GM18907 (cell line): ENCODE data around the gene SNX9.
"Not testable (repeated sequence)": the region's sequence is repeated elsewhere in the genome, so short reads cannot be mapped to it uniquely, and the experiment has no call there.

ENCODE experiments used
- ATAC-seq: cut with Tn5 transposase; IDR thresholded peaks from one replicate; pipeline ENCODE4 v1.9.1; 2021; ENCODE audit warnings: mild to moderate bottlenecking, moderate library complexity; ENCODE audit not compliant: unreplicated experiment

Gene SNX9

DNA sequence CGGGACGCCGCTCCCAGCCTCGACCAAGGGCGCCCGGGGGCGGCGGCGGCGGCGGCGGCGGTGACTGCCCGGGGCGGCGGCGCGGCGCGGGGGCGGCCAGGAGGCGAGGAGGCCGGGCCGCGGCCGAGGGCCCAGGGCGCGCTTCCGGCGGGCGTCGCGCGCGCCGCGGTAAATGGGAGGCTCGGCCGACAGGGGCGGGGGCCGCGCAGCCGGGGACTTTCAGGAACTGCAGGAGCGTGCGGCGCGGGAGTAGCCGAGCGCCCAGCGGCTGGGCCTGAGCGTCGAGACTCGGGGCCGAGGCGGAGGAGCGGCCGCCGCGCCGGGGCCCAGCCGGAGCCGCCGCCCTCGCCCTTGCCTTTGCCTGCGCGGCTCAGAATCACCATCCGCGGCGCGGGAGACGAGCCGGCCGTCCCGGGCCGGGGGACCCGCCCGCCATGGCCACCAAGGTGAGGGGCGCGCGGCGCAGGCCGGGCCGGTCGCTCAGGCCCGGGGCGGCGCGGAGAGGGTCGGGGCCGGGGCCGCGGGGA, at the start of gene SNX9:
Gene SNX9 (plus strand): TSS at position 246 of the 527 bp plus-strand sequence. CDS start 189 bp downstream, at position 435.
- peak; percentile 72 for ATAC-seq

DNA sequence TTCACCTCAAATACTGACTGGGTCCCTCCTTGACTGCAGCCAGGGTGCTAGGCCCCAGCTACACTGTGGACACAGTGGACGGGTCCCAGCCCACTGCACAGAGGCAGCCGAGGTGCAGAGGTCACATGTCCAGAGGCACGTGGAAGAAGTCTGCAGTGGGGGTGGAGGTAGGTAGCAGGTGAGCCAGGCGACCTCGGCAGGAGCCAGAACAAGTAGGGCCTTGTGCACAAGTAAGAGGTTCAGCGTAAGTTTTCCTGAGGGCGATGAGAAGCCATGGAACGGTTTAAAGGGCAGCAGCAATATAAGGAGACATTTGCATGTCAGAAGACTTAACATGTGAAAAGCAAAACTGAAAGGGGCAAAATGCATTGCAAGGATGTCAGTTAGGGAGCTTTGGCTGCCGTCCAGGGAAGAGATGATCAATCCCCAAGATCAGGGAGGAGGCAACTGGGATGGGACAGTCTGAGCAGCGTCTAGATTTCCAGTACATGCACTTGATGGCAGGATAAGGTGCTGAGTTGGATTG, 49.7 kb upstream of the SNX9 start:
- no peak for ATAC-seq

DNA sequence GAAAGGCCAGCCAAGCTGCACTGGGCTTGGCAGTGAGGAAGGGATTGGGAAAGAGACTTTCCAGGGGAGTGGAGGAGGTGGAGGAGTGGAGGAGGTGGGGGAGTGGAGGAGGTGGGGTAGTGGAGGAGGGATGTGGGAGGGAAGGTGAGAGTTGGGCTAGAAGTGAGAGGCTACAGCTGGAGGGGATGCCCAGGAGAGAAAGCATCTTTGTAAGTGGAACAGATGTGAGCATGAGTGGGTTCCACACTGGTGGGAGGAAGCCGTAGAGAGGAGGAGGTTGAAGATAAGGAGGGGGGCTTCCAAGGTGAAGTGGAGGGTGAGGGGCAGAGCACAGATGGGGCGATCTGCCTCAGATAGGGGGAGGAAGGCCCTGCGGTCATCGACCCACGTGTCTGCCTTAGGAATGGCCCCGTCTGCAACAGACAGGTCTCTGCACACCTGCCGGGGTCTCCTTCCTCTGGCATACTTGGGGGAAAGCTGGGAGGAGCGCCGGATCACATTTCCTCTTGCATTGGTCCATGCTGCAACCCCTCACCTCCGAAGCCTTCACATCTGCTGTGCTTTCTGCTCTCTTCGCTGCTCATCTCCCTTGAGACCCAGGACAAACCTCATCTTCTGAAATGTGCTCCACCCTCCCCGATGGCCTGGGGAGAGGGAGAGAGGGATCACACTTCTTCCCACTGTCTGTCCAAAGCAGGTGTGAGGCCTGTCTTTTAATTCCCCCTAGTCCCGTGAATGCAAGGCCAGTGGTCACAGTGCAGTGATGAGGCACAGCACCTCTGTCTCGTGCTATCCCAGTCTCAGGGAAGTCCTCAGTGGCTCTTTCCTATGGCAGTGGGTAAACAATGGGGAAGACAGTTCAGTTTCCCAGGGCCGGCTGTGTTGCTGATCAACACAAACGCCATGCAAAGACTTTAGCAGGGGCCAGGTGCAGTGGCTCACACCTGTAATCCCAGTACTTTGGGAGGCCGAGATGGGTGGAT, 48.6 kb upstream of the SNX9 start:
- no peak for ATAC-seq

DNA sequence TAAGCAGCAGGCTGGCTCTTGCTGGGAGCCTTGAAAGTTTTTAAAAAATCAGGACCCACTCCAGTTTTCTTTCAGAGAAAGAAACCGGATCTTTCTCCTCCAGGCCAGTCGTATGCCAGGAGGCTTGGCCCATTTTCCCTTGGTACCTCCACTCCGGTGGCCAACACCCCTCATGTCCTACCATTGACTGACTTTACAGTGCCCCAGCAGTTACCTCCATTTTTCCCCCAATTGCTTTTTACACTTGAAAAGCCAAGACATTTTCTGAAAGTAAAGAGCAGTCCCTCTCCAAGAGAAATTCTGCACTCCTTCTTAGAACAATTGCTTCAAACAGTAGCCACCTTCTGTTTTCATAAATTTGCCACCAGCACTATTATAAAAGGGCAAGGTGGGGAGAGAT, 47.7 kb upstream of the SNX9 start:
- ATAC-seq: no peak

DNA sequence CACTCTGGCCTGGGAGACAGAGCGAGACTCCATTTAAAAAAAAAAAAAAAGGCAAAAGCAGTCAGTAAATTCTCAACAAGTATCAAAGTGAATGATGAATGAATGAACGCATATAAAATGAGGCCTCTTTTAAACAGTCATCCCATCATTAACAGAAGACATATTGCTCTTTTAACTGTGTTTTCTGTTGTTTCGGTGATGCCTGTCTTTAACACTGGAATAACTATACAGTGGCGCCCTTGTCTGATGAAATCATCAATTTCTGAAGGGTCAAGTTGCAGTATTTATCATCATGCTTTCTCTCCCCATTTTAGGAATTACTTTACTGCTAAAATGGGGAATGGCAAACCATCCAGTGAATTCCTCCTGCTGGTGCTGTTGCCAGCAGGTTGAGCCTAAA, 45.7 kb upstream of the SNX9 start:
- ATAC-seq: no peak

DNA sequence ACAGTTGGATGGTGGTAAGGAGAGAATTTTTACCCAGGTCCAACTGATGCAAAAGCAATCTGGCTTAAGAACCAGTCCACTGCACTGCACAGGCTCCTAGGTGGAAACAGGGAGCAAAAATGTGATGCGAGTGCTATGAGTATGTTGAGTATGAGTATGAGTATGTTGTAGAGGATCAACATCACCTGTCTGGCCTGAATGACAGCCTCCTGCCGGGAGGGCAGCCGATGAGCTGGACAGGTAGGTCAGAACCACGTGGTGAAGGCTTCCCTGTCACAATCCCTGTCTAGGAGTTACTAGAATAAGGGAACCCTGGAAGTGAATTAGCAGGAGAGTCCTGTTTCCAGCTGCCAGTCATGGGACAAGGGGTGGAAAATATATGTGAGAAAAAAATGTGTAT, 44.3 kb upstream of the SNX9 start:
- ATAC-seq: no peak

DNA sequence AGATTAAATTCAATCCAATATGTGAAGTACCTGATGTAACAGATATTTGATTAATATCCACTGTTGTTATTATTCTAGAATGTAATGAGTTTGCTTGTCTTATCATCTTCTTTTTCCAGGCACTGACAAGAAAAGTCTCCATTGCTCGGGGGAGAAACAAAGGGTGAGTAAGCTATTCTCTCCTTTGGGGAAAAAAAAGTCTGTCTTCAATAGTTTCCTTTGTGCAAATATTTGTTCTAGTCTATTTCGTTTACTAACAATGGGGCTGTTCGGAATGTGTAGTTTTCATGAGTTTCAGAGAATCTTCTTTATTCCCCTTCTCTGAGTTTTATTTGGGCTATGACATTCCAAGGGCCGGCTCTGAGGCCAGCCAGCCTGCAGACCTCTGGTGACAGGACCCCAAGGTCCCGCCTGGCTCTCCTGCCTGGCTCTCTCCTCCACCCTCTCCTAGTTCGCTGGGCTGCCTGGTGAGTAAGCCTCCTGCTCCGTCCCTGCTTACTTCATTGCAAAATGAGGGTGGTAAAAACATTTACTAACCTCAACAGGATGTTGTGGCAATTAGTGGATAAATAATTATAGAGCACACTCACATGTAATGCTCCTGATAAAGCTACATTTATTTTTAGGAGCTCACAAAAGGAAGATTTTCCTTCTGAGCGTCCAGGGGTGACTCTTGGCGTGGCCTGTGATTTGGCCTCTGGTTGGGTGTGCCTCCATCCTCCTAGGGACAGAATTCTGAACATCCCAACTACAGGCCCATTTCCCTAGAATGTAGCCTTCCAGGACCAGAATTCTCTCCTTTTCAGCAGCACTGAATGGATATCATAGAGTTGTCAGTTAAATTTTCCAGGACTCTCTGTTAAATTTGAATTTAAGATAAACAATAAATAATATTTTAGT, 43.1 kb upstream of the SNX9 start:
- no peak for ATAC-seq

DNA sequence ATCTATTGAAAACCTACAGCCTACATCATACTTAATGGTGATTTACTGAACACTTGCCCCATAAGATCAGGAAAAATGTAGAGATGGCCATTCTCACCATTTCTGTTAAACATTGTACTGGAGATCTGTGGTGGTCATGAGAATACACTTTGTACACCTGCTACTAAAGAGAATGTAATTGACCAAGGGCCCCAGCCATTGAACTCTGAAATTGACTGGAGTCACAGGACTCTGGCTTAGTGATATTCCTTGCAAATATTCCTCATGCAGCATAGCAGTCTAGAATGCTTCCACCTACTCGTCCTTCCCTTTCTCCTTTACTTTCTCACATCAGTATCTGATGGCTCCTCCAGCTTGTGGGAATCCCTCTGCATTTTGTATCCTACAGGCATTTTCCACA, 37.4 kb upstream of the SNX9 start:
- no peak for ATAC-seq

DNA sequence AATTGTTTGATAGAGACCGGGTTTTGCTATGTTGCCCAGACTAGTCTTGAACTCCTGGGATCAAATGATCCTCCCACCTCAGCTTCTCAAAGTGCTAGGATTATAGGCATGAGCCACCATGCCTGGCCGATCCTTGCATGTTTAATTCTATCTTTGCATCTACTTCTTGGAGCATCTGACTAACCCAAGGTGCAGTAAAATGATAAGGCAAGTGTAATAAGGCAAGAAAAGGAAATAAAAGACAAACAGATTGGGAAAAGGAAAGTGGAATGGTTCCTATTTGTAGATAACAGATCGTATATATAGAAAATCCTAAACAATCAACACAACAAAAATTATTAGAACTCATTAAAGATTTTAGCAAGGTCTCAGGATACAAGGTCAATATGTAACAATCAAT, 36.8 kb upstream of the SNX9 start:
- ATAC-seq: no peak

DNA sequence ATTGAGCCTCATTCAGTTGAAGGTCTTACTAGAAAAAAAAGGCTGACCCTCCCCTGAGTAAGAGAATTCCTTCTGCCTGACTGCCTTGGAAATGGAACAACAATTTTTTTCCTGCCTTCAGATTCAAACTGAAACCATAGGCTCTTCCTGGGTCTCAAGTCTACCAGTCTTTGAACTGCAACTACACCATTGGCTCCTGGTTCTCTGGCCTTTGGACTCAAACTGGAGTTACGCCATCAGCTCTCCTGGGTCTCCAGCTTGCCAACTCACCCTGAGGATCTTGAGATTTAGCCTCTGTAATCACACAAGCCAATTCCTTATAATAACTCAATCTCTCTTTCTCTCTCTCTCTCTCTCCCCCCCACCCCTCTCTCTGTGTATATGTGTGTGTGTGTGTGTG, 36.0 kb upstream of the SNX9 start:
- no peak for ATAC-seq

DNA sequence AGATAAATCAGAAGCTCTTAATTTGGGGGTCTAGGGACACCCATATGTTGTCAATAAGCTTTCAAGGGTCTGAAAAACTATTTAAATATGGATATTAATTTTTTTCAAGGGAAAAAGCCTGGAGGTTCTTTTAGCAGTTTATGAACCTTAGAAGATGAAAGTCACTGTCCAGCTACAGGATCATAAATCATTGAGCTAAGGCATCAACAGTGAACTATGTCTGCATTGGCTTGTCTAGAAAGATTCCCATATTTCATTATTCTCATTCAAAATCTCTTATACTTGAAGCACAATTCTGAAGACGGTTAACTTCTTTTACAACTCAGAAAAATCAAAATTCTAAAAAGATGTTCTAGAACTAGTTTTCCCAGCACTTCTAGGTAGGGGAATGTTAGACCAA, 34.9 kb upstream of the SNX9 start:
- ATAC-seq: no peak

DNA sequence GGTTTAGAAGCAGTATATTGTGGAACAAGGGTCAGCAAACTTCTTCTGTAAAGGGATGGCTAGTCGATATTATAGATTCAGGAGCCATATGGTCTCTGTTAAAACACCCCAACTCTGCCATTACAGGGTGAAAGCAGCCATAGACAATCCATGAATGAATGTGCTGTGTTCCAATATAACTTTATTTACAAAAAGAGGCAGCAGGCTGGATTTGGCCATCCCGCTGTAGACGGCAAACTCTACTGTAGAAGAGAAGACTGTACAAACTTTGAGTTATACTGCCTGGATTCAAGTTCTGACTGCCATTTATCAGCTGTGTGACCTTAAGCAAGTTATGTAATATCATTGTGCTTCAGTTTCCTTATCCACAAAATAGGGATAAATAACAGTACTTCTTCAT, 33.7 kb upstream of the SNX9 start:
- ATAC-seq: no peak

DNA sequence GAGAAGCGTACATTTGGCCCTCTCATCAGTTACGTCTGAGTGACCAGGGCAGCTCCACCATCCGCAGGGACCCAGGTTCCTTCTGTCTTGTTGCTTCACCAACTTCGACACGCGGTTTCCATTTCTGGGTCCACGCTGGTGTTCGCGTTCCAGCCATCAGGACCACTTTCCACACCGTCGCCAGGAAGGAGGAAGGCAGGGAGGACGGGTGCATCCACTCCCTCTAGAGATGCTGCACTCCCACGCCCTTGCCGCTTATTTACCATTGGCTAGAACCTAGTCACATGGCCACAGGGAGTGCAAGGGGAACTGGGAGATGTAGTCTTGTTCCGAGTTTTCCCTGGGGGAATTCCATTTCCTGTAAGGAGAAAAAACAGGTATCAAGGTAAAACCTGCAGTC, 33.2 kb upstream of the SNX9 start:
- no peak for ATAC-seq

DNA sequence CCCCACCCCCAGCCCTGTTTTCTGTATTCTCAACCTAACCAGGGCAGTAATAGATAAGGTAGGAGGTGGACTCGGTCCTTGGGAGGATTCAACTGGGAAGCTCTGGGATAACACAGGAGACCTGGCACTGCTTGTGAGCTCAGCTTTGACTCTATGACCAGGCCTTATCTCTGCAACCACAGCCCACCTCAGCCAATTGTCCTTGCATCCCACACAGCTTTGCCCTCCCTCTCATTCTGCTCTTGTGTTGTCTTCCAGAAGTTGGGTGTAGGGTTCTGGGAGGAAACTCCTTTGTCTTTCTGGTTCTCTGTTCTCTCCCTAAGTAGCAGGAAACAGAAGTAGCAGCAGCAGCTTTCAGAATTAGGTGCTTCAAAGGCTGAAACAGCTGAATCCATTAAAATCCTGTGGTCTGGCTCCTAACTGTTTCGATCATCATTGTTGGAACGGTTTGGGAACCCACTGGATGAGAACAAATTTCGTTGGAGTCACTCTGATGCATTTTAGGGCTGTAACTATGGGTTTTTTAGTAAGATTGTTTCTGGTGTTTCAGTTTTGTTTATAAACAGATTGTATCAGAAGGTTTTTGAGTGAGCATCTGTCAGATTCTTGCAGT, 32.4 kb upstream of the SNX9 start:
- ATAC-seq: no peak

DNA sequence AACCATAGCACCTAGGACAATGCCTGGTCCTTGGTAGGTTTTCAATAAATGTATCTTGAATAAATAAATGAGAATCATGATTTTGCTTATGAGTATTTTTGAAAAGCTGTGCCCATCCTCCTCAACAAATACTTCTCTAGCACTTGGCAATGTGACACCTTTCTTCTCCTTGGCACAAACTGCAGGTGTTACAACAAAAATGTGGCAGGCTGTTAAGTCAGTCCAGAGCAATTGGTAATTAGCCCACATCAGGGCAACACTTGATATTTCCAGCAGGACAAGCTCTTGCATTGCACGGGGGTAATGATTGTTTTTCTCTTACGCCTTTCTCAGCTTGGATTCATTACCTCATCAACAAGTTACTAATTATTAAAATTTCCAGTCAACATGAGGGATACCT, 31.6 kb upstream of the SNX9 start:
- no peak for ATAC-seq

DNA sequence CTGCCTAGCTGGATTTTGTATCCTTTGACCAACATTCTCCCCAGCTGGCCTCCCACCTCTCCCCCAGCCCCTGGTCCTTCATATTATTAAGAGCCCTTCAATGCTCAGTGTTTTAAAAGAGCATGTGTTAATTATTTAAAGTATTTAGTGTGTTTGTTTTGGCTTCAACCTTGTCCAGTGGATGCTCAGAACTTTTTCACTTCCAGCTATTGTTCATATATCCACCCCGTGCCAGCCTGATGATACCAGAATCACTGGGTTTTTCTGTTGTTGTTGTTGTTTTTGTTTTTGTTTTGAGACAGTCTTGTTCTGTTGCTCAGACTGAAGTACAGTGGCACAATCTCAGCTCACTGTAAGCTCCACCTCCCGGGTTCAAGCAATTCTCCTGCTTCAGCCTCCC, 30.4 kb upstream of the SNX9 start:
- ATAC-seq: no peak

DNA sequence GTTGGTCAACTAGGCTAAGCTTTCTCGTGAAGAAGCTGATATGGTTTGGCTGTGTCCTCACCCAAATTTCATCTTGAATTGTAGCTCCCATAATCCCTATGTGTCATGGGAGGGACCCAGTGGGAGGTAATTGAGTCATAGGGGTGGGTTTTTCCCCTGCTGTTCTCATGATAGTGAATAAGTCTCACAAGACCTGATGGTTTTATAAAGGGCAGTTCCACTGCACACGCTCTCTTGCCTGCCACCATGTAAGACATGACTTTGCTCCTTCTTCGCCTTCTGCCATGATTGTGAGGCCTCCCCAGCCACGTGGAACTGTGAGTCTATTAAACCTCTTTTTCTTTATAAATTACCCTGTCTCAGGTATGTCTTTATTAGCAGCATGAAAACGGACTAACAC, 29.0 kb upstream of the SNX9 start:
- not testable (repeated sequence) for ATAC-seq

DNA sequence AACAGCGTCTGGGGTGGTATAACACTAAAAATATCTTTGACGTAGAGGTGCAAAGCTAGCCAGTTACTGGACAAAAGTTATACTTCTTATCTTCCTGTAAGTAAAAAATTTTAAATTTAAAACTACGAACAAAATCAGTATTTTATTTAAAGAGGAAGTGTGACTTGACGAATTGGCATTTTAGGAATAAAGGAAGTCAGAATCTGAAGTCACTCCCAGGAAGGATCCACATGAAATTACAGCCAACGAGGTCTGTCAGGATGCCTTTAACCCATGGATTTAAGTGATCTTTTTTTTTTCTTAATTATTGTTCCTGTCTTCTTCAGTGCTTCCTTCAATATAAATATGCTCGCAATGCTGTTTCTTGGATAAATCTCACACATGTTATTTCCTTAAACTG, 27.2 kb upstream of the SNX9 start:
- no peak for ATAC-seq

DNA sequence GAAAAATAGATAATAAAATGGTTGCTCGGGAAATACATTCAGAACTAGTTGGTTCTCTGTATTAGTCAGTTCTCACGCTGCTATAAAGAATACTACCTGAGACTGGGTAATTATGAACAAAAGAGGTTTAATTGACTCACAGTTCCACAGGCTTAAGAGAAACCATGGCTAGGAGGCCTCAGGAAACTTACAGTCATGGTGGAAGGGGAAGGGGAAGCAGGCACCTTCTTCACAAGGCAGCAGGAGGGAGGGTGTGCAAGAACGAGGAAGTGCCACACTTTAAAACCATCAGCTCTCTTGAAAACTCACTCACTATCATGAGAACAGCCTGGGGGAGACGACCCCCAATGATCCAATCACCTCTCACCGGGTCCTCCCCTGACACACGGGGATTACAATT, 24.2 kb upstream of the SNX9 start:
- ATAC-seq: no peak

DNA sequence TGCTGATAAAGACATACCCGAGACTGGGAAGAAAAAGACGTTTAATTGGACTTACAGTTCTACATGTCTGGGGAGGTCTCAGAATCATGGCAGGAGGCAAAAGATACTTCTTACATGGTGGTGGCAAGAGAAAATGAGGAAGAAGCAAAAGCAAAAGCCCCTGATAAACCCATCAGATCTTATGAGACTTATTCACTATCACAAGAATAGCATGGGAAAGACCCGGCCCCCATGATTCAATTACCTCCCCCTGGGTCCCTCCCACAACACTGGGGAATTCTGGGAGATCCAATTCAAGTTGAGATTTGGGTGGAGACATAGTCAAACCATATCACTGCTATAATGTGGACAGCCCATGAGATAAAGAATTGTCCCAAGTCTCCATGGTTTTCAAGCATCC, 23.5 kb upstream of the SNX9 start:
- not testable (repeated sequence) for ATAC-seq
